IMR-90 (cell line): ENCODE data around the gene ZNFX1. TPM values are rescaled to one million over a fixed set of nuclear protein-coding genes. Genes with fewer than 3 reads are reported as not detected.

Experiments
- ATAC-seq: fragments of 200-7000 bp; cut with Tn5 transposase; 2 replicates; pipeline ENCODE4 v1.9.1; 2020; ENCODE audit warnings: low read depth, mild to moderate bottlenecking, moderate library complexity
- BruUV-seq: library from RNA; stranded (reverse); fragments of 400-500 nt; replicated peaks from 2 replicates; lab custom pipeline; 2021; lab: Mats Ljungman, UMichigan
- CTCF ChIA-PET: fragments of 300-600 bp; formaldehyde crosslinking; extraction: SDS; loops from one replicate; lab custom pipeline; 2021; ENCODE audit warnings: antibody characterized with exemption; lab: Yijun Ruan, JAX
- POLR2A ChIA-PET: fragments of 300-600 bp; sonication (Branson Sonifier 250); formaldehyde crosslinking; loops from one replicate; lab custom pipeline; 2022; ENCODE audit warnings: antibody characterized with exemption; ENCODE audit not compliant: unreplicated experiment; lab: Charles Lee
- DNase-seq: peaks from one replicate; pipeline ENCODE4 v3.0.0; 2013
- H2AFZ ChIP-seq: replicated peaks from 2 replicates; pipeline ENCODE3; 2013; ENCODE audit warnings: low read length, mild to moderate bottlenecking; ENCODE audit not compliant: poor library complexity
- H2AK5ac ChIP-seq: 2 replicates; pipeline ENCODE4 v1.6.1; 2013; ENCODE audit warnings: low read depth, low read length, inconsistent platforms
- H2AK9ac ChIP-seq: replicated peaks from 2 replicates; pipeline ENCODE3; 2013; ENCODE audit warnings: mild to moderate bottlenecking, low read depth, low read length, moderate library complexity; ENCODE audit not compliant: poor library complexity
- H2BK120ac ChIP-seq: 2 replicates; pipeline ENCODE4 v1.6.1; 2013; ENCODE audit warnings: low read depth, low read length, inconsistent platforms
- H2BK15ac ChIP-seq: 3 replicates; pipeline ENCODE4 v1.6.1; 2013; ENCODE audit warnings: low read depth, low read length, inconsistent platforms
- H2BK20ac ChIP-seq: 2 replicates; pipeline ENCODE4 v1.6.1; 2013; ENCODE audit warnings: low read depth, mild to moderate bottlenecking, inconsistent platforms, low read length, moderate library complexity
- H2BK5ac ChIP-seq: 2 replicates; pipeline ENCODE4 v1.6.1; 2013; ENCODE audit warnings: mild to moderate bottlenecking, low read depth, low read length, inconsistent platforms; ENCODE audit not compliant: poor library complexity, severe bottlenecking
- H3K14ac ChIP-seq: replicated peaks from 2 replicates; pipeline ENCODE4 v1.6.1; 2013; ENCODE audit warnings: low read depth, low read length, inconsistent platforms
- H3K18ac ChIP-seq: 2 replicates; pipeline ENCODE4 v1.6.1; 2013; ENCODE audit warnings: low read depth, low read length, control low read depth
- H3K23ac ChIP-seq: 2 replicates; pipeline ENCODE4 v1.6.1; 2013; ENCODE audit warnings: low read depth, low read length, inconsistent platforms
- H3K27ac ChIP-seq: 2 replicates; pipeline ENCODE4 v1.5.1; 2013; ENCODE audit warnings: mild to moderate bottlenecking, control low read depth, low read length; ENCODE audit not compliant: insufficient read depth
- H3K27me3 ChIP-seq: 2 replicates; pipeline ENCODE4 v1.6.1; 2013; ENCODE audit warnings: low read length; ENCODE audit not compliant: control insufficient read depth, insufficient read depth
- H3K36me3 ChIP-seq: 2 replicates; pipeline ENCODE4 v1.6.1; 2013; ENCODE audit warnings: low read length, mixed read lengths; ENCODE audit not compliant: control insufficient read depth, insufficient read depth
- H3K4ac ChIP-seq: 2 replicates; pipeline ENCODE4 v1.6.1; 2013; ENCODE audit warnings: low read depth, low read length, inconsistent platforms
- H3K4me1 ChIP-seq: 2 replicates; pipeline ENCODE4 v1.6.1; 2013; ENCODE audit warnings: low read length, mixed read lengths; ENCODE audit not compliant: control insufficient read depth, insufficient read depth
- H3K4me2 ChIP-seq: 2 replicates; pipeline ENCODE4 v1.6.1; 2013; ENCODE audit warnings: low read depth, mild to moderate bottlenecking, control low read depth, low read length, moderate library complexity
- H3K4me3 ChIP-seq: 2 replicates; pipeline ENCODE4 v1.5.1; 2013; ENCODE audit warnings: low read depth, mild to moderate bottlenecking, control low read depth, low read length, moderate library complexity; ENCODE audit not compliant: insufficient read depth
- H3K56ac ChIP-seq: 2 replicates; pipeline ENCODE4 v1.6.1; 2013; ENCODE audit warnings: low read length, inconsistent platforms; ENCODE audit not compliant: insufficient read depth; ENCODE audit errors: extremely low read depth
- H3K79me1 ChIP-seq, 2 experiments: 2 replicates each; pipeline ENCODE4 v1.6.1; 2013; ENCODE audit warnings: low read length in 2 of 2, inconsistent platforms in 1 of 2, low read depth in 1 of 2
- H3K9ac ChIP-seq: 2 replicates; pipeline ENCODE4 v1.6.1; 2013; ENCODE audit warnings: low read depth, low read length, control low read depth
- H3K9me1 ChIP-seq: 2 replicates; pipeline ENCODE4 v1.6.1; 2013; ENCODE audit warnings: low read length, inconsistent platforms; ENCODE audit not compliant: insufficient read depth
- H3K9me3 ChIP-seq: 2 replicates; pipeline ENCODE4 v1.6.1; 2013; ENCODE audit warnings: low read length; ENCODE audit not compliant: control insufficient read depth, insufficient read depth
- H4K20me1 ChIP-seq: 2 replicates; pipeline ENCODE4 v1.6.1; 2013; ENCODE audit warnings: low read length, inconsistent platforms; ENCODE audit not compliant: insufficient read depth
- H4K5ac ChIP-seq: 2 replicates; pipeline ENCODE4 v1.6.1; 2013; ENCODE audit warnings: mild to moderate bottlenecking, low read depth, low read length, control low read depth
- H4K8ac ChIP-seq, 2 experiments: 2 replicates each; pipeline ENCODE4 v1.6.1; 2013; ENCODE audit warnings: low read depth in 2 of 2, low read length in 2 of 2, control low read depth in 1 of 2, inconsistent platforms in 1 of 2
- H4K91ac ChIP-seq: 2 replicates; pipeline ENCODE4 v1.6.1; 2013; ENCODE audit warnings: low read depth, low read length, inconsistent platforms; ENCODE audit not compliant: insufficient read depth
- BHLHE40 ChIP-seq: fragments of 150-350 bp; IDR thresholded peaks from 2 replicates; pipeline ENCODE4 v1.6.1; 2016; ENCODE audit warnings: mild to moderate bottlenecking, low read depth, low read length
- CEBPB ChIP-seq: IDR thresholded peaks from 2 replicates; pipeline ENCODE4 v1.6.1; 2012; ENCODE audit warnings: low read depth, low read length, improper control_type of control experiment
- CHD1 ChIP-seq: IDR thresholded peaks from 2 replicates; pipeline ENCODE4 v1.6.1; 2012; ENCODE audit warnings: low read depth, low read length, improper control_type of control experiment
- CTCF ChIP-seq: conservative IDR thresholded peaks from 2 replicates; pipeline ENCODE4 v1.5.1; 2012; ENCODE audit warnings: mild to moderate bottlenecking, low read depth, low read length, improper control_type of control experiment
- ELK1 ChIP-seq: fragments of 150-350 bp; IDR thresholded peaks from 2 replicates; pipeline ENCODE4 v1.6.1; 2016; ENCODE audit warnings: low read depth, mild to moderate bottlenecking, low read length, moderate library complexity, borderline replicate concordance
- FOS ChIP-seq: fragments of 150-350 bp; IDR thresholded peaks from 2 replicates; pipeline ENCODE4 v1.6.1; 2016; ENCODE audit warnings: low read depth, low read length
- MAZ ChIP-seq: IDR thresholded peaks from 2 replicates; pipeline ENCODE4 v1.6.1; 2012; ENCODE audit warnings: low read depth, mild to moderate bottlenecking, low read length, improper control_type of control experiment, moderate library complexity, borderline replicate concordance
- MXI1 ChIP-seq: IDR thresholded peaks from 2 replicates; pipeline ENCODE4 v1.6.1; 2012; ENCODE audit warnings: low read depth, mild to moderate bottlenecking, low read length, moderate library complexity, borderline replicate concordance
- NFE2L2 ChIP-seq: fragments of 150-350 bp; IDR thresholded peaks from 2 replicates; pipeline ENCODE4 v1.6.1; 2016; ENCODE audit warnings: low read depth, mild to moderate bottlenecking, low read length
- POLR2A ChIP-seq: IDR thresholded peaks from 2 replicates; pipeline ENCODE4 v1.6.1; 2012; ENCODE audit warnings: mild to moderate bottlenecking, low read depth, low read length
- RAD21 ChIP-seq: IDR thresholded peaks from 2 replicates; pipeline ENCODE4 v1.6.1; 2012; ENCODE audit warnings: low read length, improper control_type of control experiment
- RCOR1 ChIP-seq: IDR thresholded peaks from 2 replicates; pipeline ENCODE4 v1.6.1; 2012; ENCODE audit warnings: mild to moderate bottlenecking, low read length, improper control_type of control experiment; ENCODE audit not compliant: insufficient replicate concordance
- RFX5 ChIP-seq: IDR thresholded peaks from 2 replicates; pipeline ENCODE4 v1.8.0; 2012; ENCODE audit warnings: low read depth, mild to moderate bottlenecking, low read length, moderate library complexity
- WGBS, 2 experiments: methylation state at CpG; one replicate each; pipeline versions ENCODE4 v1.1.5 to v1.1.7; 2013; ENCODE audit warnings: missing lambda C conversion rate in 2 of 2; ENCODE audit not compliant: insufficient read length in 1 of 2; ENCODE audit errors: extremely low coverage in 2 of 2; 5-methylcytosine and 5-hydroxymethylcytosine counted together
- dilution Hi-C: fragments of 300-500 bp; cut with HindIII; formaldehyde crosslinking; loops from one replicate; pipeline ENCODE4 v1.14.3; 2018; ENCODE audit warnings: low sequenced_read_pairs; ENCODE audit not compliant: unreplicated experiment
- in situ Hi-C: fragments of 300-500 bp; cut with MboI; formaldehyde crosslinking; loops from 3 replicates; pipeline ENCODE4 v1.14.3; 2019; ENCODE audit warnings: low sequenced_read_pairs, inconsistent platforms, mixed read lengths
- intact Hi-C: fragments of 100-400 bp; cut with micrococcal nuclease; formaldehyde crosslinking; loops from 2 replicates; pipeline ENCODE4 v1.10.0; 2022
- polyA plus RNA-seq, 3 experiments: library from polyadenylated mRNA; depleted of rRNA; stranded (reverse); fragments of >200 nt; gene quantifications; 2 replicates each; pipeline ENCODE4 v1.2.3, GENCODE V29; 2012; ENCODE audit warnings: low replicate concordance in 1 of 3
- total RNA-seq: library from RNA; depleted of rRNA; stranded (reverse); fragments of >200 nt; gene quantifications from 2 replicates; pipeline ENCODE4 v1.2.3, GENCODE V29; 2012
- TF ChIP-seq, protein P1 (sequence below): fragments of 150-350 bp; IDR thresholded peaks from 2 replicates; pipeline ENCODE4 v1.6.1; 2017; ENCODE audit warnings: mild to moderate bottlenecking, antibody characterized with exemption, low read length, low read depth

ZNFX1 gene
- total and polyA plus RNA-seq, 2 of the 4 experiments (the other 2 are of a cell fraction), result 10.9 to 60.9 TPM

GRCh38 chr20:49288784-49289696 lies 11.2 kb upstream of the ZNFX1 start:
- dilution Hi-C loops (no loop called here), intact Hi-C loops (no loop called here), in situ Hi-C loops (no loop called here)
- H3K4me1 ChIP-seq, result peaks cover 6% of the 10 kb centered on the region
- ChIA-PET POLR2A (interaction anchor here (0.6 kb wide), 2 partner anchors 21 kb away, joined by 4 to 6 read pairs; no protein-coding TSS in a partner anchor), CTCF (no interaction called here)
- no peak overlapping the region for H3K56ac ChIP-seq
- no peak overlapping the region for H2BK5ac ChIP-seq
- no peak overlapping the region for H4K8ac ChIP-seq
- peaks cover 66% of the 10 kb centered on the region for H3K36me3 ChIP-seq
- no peak overlapping the region for H2AK5ac ChIP-seq
- no peak overlapping the region for H3K4me3 ChIP-seq
- H3K27ac ChIP-seq, result no peak overlapping the region
- DNase-seq (no peak), ATAC-seq (no peak)
- H3K9me3 ChIP-seq, result peaks cover 15% of the 10 kb centered on the region
- no peak overlapping the region for H2BK120ac ChIP-seq
- no peak overlapping the region for H2AFZ ChIP-seq
- peaks cover 82% of the 10 kb centered on the region for H4K20me1 ChIP-seq
- H2BK15ac ChIP-seq, result no peak overlapping the region
- no peak overlapping the region for H3K18ac ChIP-seq
- no peak overlapping the region for H2BK20ac ChIP-seq
- H3K79me1 ChIP-seq, result peaks cover 30 to 65% of the 10 kb centered on the region in 2 experiments
- no peak overlapping the region for H4K91ac ChIP-seq
- no peak overlapping the region for H4K5ac ChIP-seq
- H3K27me3 ChIP-seq, result no peaks in the 10 kb centered on the region
- no peak overlapping the region for H3K23ac ChIP-seq
- peaks cover 14% of the 10 kb centered on the region for H3K9me1 ChIP-seq
- no peak overlapping the region for H3K9ac ChIP-seq
- H3K14ac ChIP-seq, result no peak overlapping the region
- BruUV-seq, result no TSS peak
- H3K4ac ChIP-seq, result no peak overlapping the region
- no peak overlapping the region for H2AK9ac ChIP-seq
- no peak overlapping the region for H3K4me2 ChIP-seq
- WGBS, 2 experiments, result 67% methylated on average over 1 of the region's 10 CpGs; no CpG with 5 or more reads in 1 of the 2 experiments
- no peak for TF ChIP-seq RAD21
- TF ChIP-seq FOS, result no peak
- TF ChIP-seq POLR2A, result no peak
- TF ChIP-seq, protein P1, sequence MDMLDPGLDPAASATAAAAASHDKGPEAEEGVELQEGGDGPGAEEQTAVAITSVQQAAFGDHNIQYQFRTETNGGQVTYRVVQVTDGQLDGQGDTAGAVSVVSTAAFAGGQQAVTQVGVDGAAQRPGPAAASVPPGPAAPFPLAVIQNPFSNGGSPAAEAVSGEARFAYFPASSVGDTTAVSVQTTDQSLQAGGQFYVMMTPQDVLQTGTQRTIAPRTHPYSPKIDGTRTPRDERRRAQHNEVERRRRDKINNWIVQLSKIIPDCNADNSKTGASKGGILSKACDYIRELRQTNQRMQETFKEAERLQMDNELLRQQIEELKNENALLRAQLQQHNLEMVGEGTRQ, result no peak
- TF ChIP-seq RFX5, result no peak
- no peak for TF ChIP-seq MXI1
- TF ChIP-seq MAZ, result no peak
- TF ChIP-seq NFE2L2, result no peak
- TF ChIP-seq ELK1, result no peak
- TF ChIP-seq RCOR1, result no peak
- no peak for TF ChIP-seq CEBPB
- TF ChIP-seq CHD1, result no peak
- no peak for TF ChIP-seq BHLHE40
- no peak for TF ChIP-seq CTCF
